Activated CD4-positive, CD25-positive, alpha-beta regulatory T cell (primary cell): ENCODE measurements around the gene MND1.

Source experiments
- DNase-seq, 4 experiments: peaks; one replicate each; lab custom pipeline; 2025; lab: John Stamatoyannopoulos, UW

MND1 gene

GRCh38 chr4:153346563-153346962 is 2.1 kb downstream of the MND1 start:
- no peak for DNase-seq

- DNase-seq, result no peak
Measured at GRCh38 chr4:153347117-153347516, 2.6 kb downstream of the MND1 start.

GRCh38 chr4:153348006-153348405 is 3.5 kb downstream of the MND1 start:
- no peak for DNase-seq

GRCh38 chr4:153349206-153349805 is 4.8 kb downstream of the MND1 start:
- no peak for DNase-seq

GRCh38 chr4:153362184-153362583 is 17.7 kb downstream of the MND1 start:
- DNase-seq, result no peak

GRCh38 chr4:153364061-153364460 is 19.6 kb downstream of the MND1 start:
- no peak for DNase-seq

GRCh38 chr4:153365003-153365402 is 20.5 kb downstream of the MND1 start:
- no peak for DNase-seq

- no peak for DNase-seq
Measured at GRCh38 chr4:153366486-153366885, 22.0 kb downstream of the MND1 start.

GRCh38 chr4:153367092-153367491 is 22.6 kb downstream of the MND1 start:
- no peak for DNase-seq

GRCh38 chr4:153369021-153369420 is 24.5 kb downstream of the MND1 start:
- DNase-seq, result no peak

GRCh38 chr4:153371701-153372234 is 27.3 kb downstream of the MND1 start:
- no peak for DNase-seq

GRCh38 chr4:153372967-153373562 is 28.6 kb downstream of the MND1 start:
- no peak for DNase-seq

- no peak for DNase-seq
Measured at GRCh38 chr4:153374442-153374841, 30.0 kb downstream of the MND1 start.

GRCh38 chr4:153375303-153375702 is 30.8 kb downstream of the MND1 start:
- no peak for DNase-seq

GRCh38 chr4:153383131-153383530 is 38.6 kb downstream of the MND1 start:
- no peak for DNase-seq

- DNase-seq, result no peak
Measured at GRCh38 chr4:153384160-153384559, 39.7 kb downstream of the MND1 start.

- no peak for DNase-seq
Measured at GRCh38 chr4:153385784-153386183, 41.3 kb downstream of the MND1 start.

- DNase-seq, result no peak
Measured at GRCh38 chr4:153387981-153388380, 43.5 kb downstream of the MND1 start.

- DNase-seq, result no peak
Measured at GRCh38 chr4:153393397-153393796, 48.9 kb downstream of the MND1 start.

- no peak for DNase-seq
Measured at GRCh38 chr4:153394945-153395344, 50.5 kb downstream of the MND1 start.

- DNase-seq, result no peak
Measured at GRCh38 chr4:153398713-153399112, 54.2 kb downstream of the MND1 start.

- DNase-seq, result no peak
Measured at GRCh38 chr4:153399358-153399757, 54.9 kb downstream of the MND1 start.

GRCh38 chr4:153401501-153401900 is 57.0 kb downstream of the MND1 start:
- no peak for DNase-seq

- DNase-seq, result no peak
Measured at GRCh38 chr4:153402366-153402765, 57.9 kb downstream of the MND1 start.
